Stimulated activated CD4-positive, alpha-beta T cell treated with anti-CD3 and anti-CD28 coated beads, Interleukin-15, amount 100 ng/mL, for 24 hours (primary cell): ENCODE results near the gene TRAFD1.
"Not testable (repeated sequence)": the region's sequence is repeated elsewhere in the genome, so short reads cannot be mapped to it uniquely, and the experiment has no call there.

Source experiments
- DNase-seq: peaks from one replicate; pipeline ENCODE4 v3.0.0-alpha.2; 2020

Gene TRAFD1, protein sequence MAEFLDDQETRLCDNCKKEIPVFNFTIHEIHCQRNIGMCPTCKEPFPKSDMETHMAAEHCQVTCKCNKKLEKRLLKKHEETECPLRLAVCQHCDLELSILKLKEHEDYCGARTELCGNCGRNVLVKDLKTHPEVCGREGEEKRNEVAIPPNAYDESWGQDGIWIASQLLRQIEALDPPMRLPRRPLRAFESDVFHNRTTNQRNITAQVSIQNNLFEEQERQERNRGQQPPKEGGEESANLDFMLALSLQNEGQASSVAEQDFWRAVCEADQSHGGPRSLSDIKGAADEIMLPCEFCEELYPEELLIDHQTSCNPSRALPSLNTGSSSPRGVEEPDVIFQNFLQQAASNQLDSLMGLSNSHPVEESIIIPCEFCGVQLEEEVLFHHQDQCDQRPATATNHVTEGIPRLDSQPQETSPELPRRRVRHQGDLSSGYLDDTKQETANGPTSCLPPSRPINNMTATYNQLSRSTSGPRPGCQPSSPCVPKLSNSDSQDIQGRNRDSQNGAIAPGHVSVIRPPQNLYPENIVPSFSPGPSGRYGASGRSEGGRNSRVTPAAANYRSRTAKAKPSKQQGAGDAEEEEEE

DNA sequence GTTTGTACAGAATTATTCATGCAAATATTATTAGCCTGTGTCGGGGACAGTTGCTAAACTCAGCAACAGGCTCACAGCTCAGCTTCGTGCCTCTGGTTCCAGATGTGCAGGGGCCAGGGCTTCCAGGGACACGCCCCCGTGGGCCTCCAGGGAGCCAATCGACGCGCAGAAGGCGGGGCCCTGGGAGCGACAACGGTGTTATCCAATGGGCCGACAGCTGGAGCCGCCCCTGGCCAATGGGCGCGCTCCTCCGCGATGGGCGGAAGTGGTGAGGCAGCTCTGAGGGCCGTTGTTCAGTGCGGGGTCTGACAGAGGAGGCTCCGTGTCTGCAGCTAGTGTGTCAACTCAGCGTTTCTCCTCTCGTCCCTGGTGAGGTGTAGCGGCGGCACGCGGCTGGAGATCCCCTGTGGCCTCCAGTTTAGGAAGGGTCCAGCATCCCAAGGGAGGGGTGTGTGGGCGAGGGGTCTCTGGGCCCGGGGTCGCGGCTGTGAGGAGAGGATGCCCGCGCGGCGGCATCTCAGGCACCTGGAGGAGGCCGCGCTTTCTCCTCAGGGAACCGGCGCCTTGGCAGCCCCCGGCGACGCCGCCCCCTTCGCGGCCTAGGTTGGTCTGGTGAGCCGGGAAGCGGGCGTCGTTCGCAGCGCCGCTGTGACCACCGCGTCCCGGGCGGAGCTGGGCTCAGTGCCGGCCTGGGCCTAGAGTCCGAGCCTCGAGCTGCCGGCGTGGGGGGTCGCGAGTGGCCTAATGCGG, at the start of gene TRAFD1:
Gene TRAFD1, plus strand, starts transcription at position 311 of the 750 bp plus-strand sequence. CDS start 4,963 bp downstream, outside the sequence.
- peak; percentile 99 for DNase-seq

- no peak for DNase-seq
These were observed 38.1 kb upstream of the TRAFD1 start for GRCh38 chr12:112087055-112087850.

DNA sequence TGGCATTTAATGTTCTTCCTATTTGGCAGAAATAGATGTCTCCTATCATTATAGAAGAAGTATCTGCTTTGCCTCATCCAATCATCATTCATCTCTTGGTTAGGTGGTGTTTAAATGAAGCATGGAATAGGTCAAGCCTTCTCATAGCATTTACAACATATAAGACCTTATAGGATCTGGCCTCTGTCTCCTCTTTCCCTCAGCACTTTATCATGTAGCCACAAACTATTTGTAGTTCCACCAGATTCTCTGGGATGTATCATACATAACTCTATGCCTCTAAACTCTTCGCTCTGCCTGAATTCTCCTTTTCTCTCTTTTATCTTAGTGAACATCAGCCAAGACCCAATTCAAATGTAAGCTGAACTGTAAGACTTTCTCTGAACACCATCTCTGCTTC, 37.5 kb upstream of the TRAFD1 start:
- no peak for DNase-seq

GRCh38 chr12:112091563-112091962, 33.8 kb upstream of the TRAFD1 start:
- DNase-seq: no peak

- no peak for DNase-seq
These were observed 29.3 kb upstream of the TRAFD1 start for GRCh38 chr12:112096070-112096469.

DNA sequence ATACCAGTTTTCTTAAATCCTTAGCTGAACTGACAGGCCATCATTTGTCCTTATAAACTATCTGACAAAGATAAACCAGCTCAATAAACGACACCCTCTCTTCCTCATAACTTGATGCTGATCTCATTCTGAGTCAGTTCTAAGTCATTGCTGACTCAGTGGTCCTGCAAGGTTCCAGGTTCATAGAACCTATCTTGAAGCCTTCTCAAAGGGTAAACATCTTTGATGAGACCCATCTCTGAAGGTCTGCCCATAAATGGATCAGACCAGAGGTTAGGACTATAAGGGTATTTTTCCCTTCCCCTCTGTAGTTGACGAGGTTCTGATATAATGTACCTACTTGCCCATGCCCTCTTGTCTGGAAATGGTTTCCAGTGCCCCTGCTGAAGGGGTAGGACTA, 28.7 kb upstream of the TRAFD1 start:
- peak; percentile 44 for DNase-seq

DNA sequence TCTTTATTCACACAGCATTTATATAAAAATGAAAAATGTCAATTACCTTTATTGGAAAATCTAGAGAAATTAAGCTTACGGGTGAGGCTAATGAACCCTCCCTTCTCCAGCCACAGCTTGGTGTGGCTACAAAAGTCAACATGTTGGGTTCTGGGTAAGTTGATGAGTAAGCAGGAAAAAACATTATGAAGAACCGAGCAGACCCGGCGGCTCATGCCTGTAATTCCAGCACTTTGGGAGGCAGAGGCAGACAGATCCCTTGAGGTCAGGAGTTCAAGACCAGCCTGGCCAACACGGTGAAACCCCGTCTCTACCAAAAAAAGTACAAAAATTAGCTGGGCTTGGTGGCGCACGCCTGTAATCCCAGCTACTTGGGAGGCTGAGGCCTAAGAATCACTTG, 27.7 kb upstream of the TRAFD1 start:
- DNase-seq: no peak

GRCh38 chr12:112100500-112100899, 24.9 kb upstream of the TRAFD1 start:
- DNase-seq: not testable (repeated sequence)

GRCh38 chr12:112102127-112102526, 23.2 kb upstream of the TRAFD1 start:
- DNase-seq: no peak

DNA sequence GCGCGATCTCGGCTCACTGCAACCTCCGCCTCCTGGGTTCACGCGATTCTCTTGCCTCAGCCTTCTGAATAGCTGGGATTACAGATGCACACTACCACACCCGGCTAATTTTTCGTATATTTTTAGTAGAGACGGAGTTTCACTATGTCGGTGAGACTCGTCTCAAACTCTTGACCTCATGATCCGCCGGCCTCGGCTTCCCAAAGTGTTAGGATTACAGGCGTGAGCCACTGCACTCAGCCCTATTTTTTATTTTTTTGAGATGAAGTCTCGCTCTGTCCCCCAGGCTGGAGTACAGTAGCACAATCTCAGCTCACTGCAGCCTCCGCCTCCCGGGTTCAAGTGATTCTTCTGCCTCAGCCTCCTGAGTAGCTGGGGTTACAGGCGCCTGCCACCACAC, 22.6 kb upstream of the TRAFD1 start:
- not testable (repeated sequence) for DNase-seq

- no peak for DNase-seq
These were observed 21.4 kb upstream of the TRAFD1 start for GRCh38 chr12:112103758-112104503.

- no peak for DNase-seq
These were observed 19.5 kb upstream of the TRAFD1 start for GRCh38 chr12:112105891-112106290.

DNA sequence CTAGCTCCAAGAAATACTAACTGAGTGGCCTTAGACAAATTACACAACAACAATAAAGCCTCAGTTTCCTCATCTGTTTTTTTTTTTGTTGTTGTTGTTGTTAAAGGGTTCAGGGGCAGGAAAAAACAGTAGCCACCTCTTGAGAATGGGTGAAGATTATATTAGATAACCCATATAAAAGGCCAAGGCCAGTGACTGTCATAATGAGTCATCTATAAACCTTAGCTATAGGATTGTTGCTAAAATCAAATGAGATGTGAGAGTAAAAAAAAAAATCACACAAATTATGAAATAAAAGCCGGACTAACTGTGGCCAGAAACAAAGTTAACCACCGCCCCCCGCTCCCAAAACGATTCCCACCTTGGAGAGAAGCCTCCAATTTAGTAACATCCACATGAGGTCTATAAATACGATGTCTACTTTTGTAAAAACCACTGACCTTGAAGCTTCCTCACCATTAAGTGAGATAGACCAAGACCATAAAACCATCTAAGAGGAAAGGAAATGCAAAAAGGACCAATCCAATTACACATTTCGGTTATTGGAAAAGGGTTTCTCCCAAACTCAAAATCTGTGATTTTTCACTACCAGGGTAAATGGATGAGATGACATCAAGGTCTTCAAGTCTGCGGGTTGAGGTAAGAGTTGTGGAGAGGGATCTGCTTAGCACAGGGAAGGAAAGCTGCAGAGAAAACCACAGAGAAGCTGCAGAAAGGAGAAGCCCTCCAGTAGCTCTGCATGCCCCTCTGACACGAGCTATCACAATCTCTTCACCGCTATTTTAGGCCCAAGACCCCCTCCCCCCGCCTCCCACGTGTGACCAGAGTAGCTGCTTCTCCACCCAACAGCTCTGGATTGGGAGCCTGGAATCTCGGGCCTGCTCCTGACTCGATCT, 17.8 kb upstream of the TRAFD1 start:
- peak; percentile 55 for DNase-seq

GRCh38 chr12:112108202-112109079, 16.9 kb upstream of the TRAFD1 start, which contains the start of gene NAA25:
NAA25 (minus strand) TSS chr12:112108783; CDS start chr12:112108773, 10 bp downstream.
- peak; percentile 93 for DNase-seq

DNA sequence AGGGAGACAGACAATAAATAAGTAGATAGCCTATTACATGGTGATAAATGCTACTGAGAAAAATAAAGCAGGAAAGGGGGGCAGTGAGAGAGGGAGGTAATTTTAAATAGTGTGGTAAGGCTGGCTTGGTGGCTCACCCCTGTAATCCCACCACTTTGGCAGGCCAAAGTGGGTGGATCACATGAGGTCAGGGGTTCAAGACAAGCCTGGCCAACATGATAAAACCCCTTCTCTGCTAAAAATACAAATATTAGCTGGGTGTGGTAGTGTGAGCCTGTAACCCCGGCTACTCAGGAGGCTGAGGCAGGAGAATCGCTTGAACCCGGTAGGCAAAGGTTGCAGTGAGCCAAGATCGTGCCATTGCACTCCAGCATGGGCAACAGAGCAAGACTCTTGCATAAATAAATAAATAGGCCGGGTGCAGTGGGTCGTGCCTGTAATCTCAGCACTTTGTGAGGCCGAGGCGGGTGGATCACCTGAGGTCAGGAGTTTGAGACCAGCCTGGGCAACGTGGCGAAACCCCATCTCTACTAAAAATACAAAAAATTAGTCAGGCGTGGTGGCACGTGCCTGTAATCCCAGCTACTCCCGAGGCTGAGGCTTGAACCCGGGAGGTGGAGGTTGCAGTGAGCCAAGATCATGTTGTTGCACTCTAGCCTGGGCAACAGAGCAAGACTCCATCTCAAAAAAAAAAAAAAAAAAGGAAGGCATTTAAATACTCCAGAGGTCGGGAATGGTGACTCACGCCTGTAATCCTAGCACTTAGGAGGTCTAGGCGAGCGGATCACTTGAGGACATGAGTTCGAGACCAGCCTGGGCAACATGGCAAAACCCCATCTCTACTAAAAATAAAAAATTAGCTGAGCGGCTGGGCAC, 14.3 kb upstream of the TRAFD1 start:
- not testable (repeated sequence) for DNase-seq

- DNase-seq: no peak
These were observed 13.4 kb upstream of the TRAFD1 start for GRCh38 chr12:112111931-112112330.

DNA sequence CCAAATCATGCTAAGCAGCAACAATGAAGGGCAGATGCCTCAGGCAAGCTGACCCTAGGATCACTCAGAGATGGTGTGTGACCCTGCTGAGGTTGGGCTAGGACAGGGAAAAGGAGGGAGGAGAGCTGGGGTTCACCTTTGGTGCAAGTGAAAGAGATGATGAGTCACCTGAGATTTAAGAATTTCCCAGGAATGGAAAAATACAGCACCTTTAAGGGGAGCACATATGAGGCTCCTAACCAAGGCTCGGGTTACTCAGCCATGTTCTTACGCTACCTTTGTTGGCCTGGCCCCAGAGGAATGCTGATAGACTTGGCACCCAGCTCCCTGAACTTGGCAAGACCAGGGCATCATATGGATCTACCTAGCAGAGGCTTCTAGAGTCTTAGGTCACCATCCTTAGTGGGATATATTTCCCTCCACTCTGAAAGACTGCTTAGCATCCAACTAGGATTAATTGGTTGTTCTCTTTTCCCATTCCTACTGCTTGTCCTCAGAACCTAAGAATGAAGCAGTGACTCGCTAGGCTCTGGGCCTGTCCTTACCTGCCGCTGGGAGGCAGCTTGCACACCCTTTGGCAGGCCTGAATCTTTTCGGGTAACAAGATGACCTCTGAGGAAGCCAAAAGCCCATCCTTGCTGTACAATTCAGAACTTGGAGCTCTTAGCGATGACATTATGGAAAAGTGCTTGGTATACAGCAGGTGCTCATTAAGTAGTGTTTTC, 12.8 kb upstream of the TRAFD1 start:
- DNase-seq: peak; percentile 20
